GM13976 (cell line): ENCODE data around the gene GPC5.

ENCODE experiments used
- DNase-seq: peaks from one replicate; pipeline ENCODE4 v3.0.0; 2012; ENCODE audit warnings: low spot score
- CTCF ChIP-seq: IDR thresholded peaks from 2 replicates; pipeline ENCODE4 v1.5.1; 2012; ENCODE audit warnings: borderline replicate concordance, mild to moderate bottlenecking; ENCODE audit not compliant: insufficient read depth; ENCODE audit errors: extremely low read depth, missing control alignments, control extremely low read depth
- in situ Hi-C: fragments of 300-500 bp; cut with MboI; formaldehyde crosslinking; loops from one replicate; pipeline ENCODE4 v1.12.0; 2022; ENCODE audit warnings: low sequenced_read_pairs, mixed read lengths, inconsistent platforms; ENCODE audit not compliant: unreplicated experiment

Gene GPC5

GRCh38 chr13:92221916-92222315 is 823.5 kb downstream of the GPC5 start:
- in situ Hi-C loops = no loop called here
- no peak for DNase-seq

GRCh38 chr13:92224052-92224821 is 825.8 kb downstream of the GPC5 start:
- DNase-seq = no peak
- no peak for TF ChIP-seq CTCF
- in situ Hi-C loops = no loop called here

More at GRCh38 chr13:92221916-92222315, 823.5 kb downstream of the GPC5 start:
- TF ChIP-seq CTCF = no peak

- DNase-seq = no peak
- TF ChIP-seq CTCF = no peak
- in situ Hi-C loops = no loop called here
These were observed 826.4 kb downstream of the GPC5 start for GRCh38 chr13:92224825-92225224.

- in situ Hi-C loops = no loop called here
These were observed 827.4 kb downstream of the GPC5 start for GRCh38 chr13:92225861-92226260.

GRCh38 chr13:92232871-92233270 is 834.5 kb downstream of the GPC5 start:
- no peak for DNase-seq
- no peak for TF ChIP-seq CTCF
- in situ Hi-C loops = no loop called here

More at GRCh38 chr13:92225861-92226260, 827.4 kb downstream of the GPC5 start:
- DNase-seq = no peak
- TF ChIP-seq CTCF = no peak

- DNase-seq = no peak
- in situ Hi-C loops = no loop called here
- no peak for TF ChIP-seq CTCF
These were observed 853.3 kb downstream of the GPC5 start for GRCh38 chr13:92251671-92252210.

GRCh38 chr13:92255526-92255925 is 857.1 kb downstream of the GPC5 start:
- in situ Hi-C loops = no loop called here
- TF ChIP-seq CTCF = no peak
- no peak for DNase-seq
